Neural progenitor cell (in vitro differentiated cells): ENCODE data around the gene KLHDC7B.

Experiments
- CTCF ChIP-seq: fragments of 200-600 bp; sonication (generic); IDR thresholded peaks from 2 replicates; pipeline ENCODE4 v1.5.1; 2017; ENCODE audit warnings: antibody characterized with exemption, mild to moderate bottlenecking
- EZH2phosphoT487 ChIP-seq: fragments of 200-600 bp; sonication (generic); IDR thresholded peaks from 2 replicates; pipeline ENCODE4 v1.6.1; 2017; ENCODE audit warnings: antibody characterized with exemption

DNA sequence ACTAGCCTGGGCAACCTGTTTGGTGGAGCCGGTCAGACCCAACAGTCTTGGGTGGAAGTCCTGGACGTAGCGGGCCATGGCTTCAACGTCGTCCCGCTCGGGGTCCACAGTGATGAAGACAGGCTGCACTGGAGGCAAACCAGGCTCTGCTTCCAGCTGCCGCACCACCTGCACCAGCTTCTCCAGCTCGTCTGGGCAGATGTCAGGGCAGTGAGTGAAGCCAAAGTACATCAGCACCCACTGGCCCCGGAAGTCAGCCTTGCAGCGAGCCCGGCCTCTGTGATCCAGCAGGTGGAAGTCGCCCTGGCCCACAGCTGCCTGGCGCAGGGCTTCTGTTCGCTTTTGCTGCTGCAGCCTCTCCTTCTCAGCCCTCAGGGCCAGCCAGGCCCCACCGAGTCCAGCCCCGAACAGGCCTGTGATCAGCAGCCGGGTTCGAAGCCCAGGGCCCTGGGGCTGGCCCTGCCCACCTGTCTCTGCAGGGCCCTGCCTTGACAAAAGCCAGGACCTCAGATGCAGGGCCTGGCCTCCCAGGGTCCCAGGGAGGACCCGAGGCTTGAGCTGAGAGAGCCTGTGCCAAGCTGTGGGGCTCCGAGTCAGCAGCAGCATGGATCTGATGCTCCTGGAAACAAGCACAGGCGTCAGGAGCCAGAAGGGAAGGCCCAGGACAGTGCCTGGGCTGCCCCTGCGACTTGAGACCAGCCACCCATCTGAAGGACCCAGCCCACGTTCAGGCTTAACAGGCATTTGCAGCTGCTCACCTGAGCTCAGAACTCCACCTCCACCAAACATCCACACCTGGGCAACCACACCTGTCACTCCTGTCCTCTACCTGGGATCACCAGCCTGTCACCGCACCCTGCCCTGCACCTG, 21.7 kb upstream of the KLHDC7B start:
- TF ChIP-seq CTCF = no peak
- no peak for TF ChIP-seq EZH2phosphoT487
